SK-N-MC (cell line): ENCODE measurements around the gene BEND3.

Experiments
- DNase-seq: peaks from one replicate; pipeline ENCODE4 v3.0.0-alpha.2; 2011; ENCODE audit warnings: low read depth, low spot score
- H3K27ac ChIP-seq: fragments of 200-600 bp; sonication (generic); 2 replicates; pipeline ENCODE4 v1.5.1; 2016; ENCODE audit warnings: mixed run types
- H3K36me3 ChIP-seq: fragments of 200-600 bp; sonication (generic); 2 replicates; pipeline ENCODE4 v1.6.1; 2017; ENCODE audit warnings: antibody characterized with exemption, low read length, mixed read lengths; ENCODE audit not compliant: insufficient read depth
- H3K4me3 ChIP-seq: fragments of 200-600 bp; sonication (generic); 2 replicates; pipeline ENCODE4 v1.5.1; 2016
- H3K9ac ChIP-seq: fragments of 200-600 bp; sonication (generic); 2 replicates; pipeline ENCODE4 v1.8.0; 2017; ENCODE audit warnings: mixed run types, mixed read lengths; ENCODE audit not compliant: insufficient read length
- H3K9me3 ChIP-seq: fragments of 200-600 bp; sonication (generic); 2 replicates; pipeline ENCODE4 v1.6.1; 2017; ENCODE audit warnings: low read depth, mild to moderate bottlenecking, antibody characterized with exemption, low read length, moderate library complexity, mixed read lengths
- EZH2 ChIP-seq: fragments of 200-600 bp; sonication (generic); IDR thresholded peaks from one replicate; pipeline ENCODE4 v1.6.1; 2017; ENCODE audit warnings: antibody characterized with exemption
- FOXP2 ChIP-seq: optimal IDR thresholded peaks from 2 replicates; pipeline ENCODE3; 2011; ENCODE audit warnings: mild to moderate bottlenecking, moderate library complexity; ENCODE audit not compliant: insufficient read depth; ENCODE audit errors: extremely low read length, control extremely low read depth
- POLR2AphosphoS5 ChIP-seq: IDR thresholded peaks from 2 replicates; pipeline ENCODE4 v1.6.1; 2012; ENCODE audit warnings: mild to moderate bottlenecking, low read depth, low read length, borderline replicate concordance

Gene BEND3

GRCh38 chr6:107080036-107080435, 35.3 kb downstream of the BEND3 start:
- Histone ChIP-seq H3K27ac (no peak overlapping the region), H3K9ac (no peak overlapping the region), H3K36me3 (peaks cover 2% of the 10 kb centered on the region; the same call in 1 of the 2 replicates), H3K4me3 (no peak overlapping the region), H3K9me3 (no peaks in the 10 kb centered on the region)
- no peak for DNase-seq
- TF ChIP-seq FOXP2: no peak
- no peak for TF ChIP-seq POLR2AphosphoS5
- no peak for TF ChIP-seq EZH2

GRCh38 chr6:107079429-107079828, 35.9 kb downstream of the BEND3 start:
- no peak for DNase-seq
- Histone ChIP-seq H3K9ac (no peak overlapping the region), H3K27ac (no peak overlapping the region), H3K4me3 (no peak overlapping the region), H3K36me3 (no peaks in the 10 kb centered on the region; the same call in 1 of the 2 replicates), H3K9me3 (no peaks in the 10 kb centered on the region)
- TF ChIP-seq EZH2 (no peak), FOXP2 (no peak), POLR2AphosphoS5 (no peak)

GRCh38 chr6:107077710-107078109, 37.6 kb downstream of the BEND3 start:
- no peaks in the 10 kb centered on the region for H3K9me3 ChIP-seq
- no peaks in the 10 kb centered on the region for H3K36me3 ChIP-seq
- H3K9ac ChIP-seq: no peak overlapping the region
- H3K4me3 ChIP-seq: no peak overlapping the region
- no peak for TF ChIP-seq FOXP2
- no peak for TF ChIP-seq POLR2AphosphoS5
- no peak for TF ChIP-seq EZH2
- H3K27ac ChIP-seq: no peak overlapping the region
- no peak for DNase-seq

- Histone ChIP-seq H3K4me3 (no peak overlapping the region), H3K27ac (no peak overlapping the region), H3K36me3 (no peaks in the 10 kb centered on the region), H3K9me3 (no peaks in the 10 kb centered on the region), H3K9ac (no peak overlapping the region)
- TF ChIP-seq POLR2AphosphoS5 (no peak), FOXP2 (no peak), EZH2 (no peak)
- DNase-seq: no peak
Measured at GRCh38 chr6:107075951-107076381, 39.3 kb downstream of the BEND3 start.

GRCh38 chr6:107070686-107071085, 44.6 kb downstream of the BEND3 start:
- Histone ChIP-seq H3K4me3 (no peak overlapping the region), H3K9ac (no peak overlapping the region), H3K27ac (no peak overlapping the region), H3K9me3 (no peaks in the 10 kb centered on the region), H3K36me3 (no peaks in the 10 kb centered on the region; the same call in 1 of the 2 replicates)
- DNase-seq: no peak
- TF ChIP-seq POLR2AphosphoS5: no peak
- TF ChIP-seq EZH2: no peak
- no peak for TF ChIP-seq FOXP2

GRCh38 chr6:107069631-107070548, 45.4 kb downstream of the BEND3 start:
- no peak overlapping the region for H3K9ac ChIP-seq

GRCh38 chr6:107068691-107069630, 46.4 kb downstream of the BEND3 start:
- Histone ChIP-seq H3K27ac (no peak overlapping the region), H3K36me3 (no peaks in the 10 kb centered on the region; the same call in 1 of the 2 replicates), H3K4me3 (no peak overlapping the region), H3K9me3 (no peaks in the 10 kb centered on the region), H3K9ac (no peak overlapping the region)
- TF ChIP-seq EZH2: no peak
- no peak for TF ChIP-seq FOXP2
- no peak for TF ChIP-seq POLR2AphosphoS5
- DNase-seq: no peak

More at GRCh38 chr6:107069631-107070548, 45.4 kb downstream of the BEND3 start:
- DNase-seq: no peak
- no peak for TF ChIP-seq FOXP2
- TF ChIP-seq EZH2: no peak
- H3K36me3 ChIP-seq: no peaks in the 10 kb centered on the region; the same call in 1 of the 2 replicates
- H3K9me3 ChIP-seq: no peaks in the 10 kb centered on the region
- no peak overlapping the region for H3K4me3 ChIP-seq
- no peak overlapping the region for H3K27ac ChIP-seq
